CD4-positive, alpha-beta T cell treated with Interleukin-1 beta for 1 hour (primary cell): ENCODE measurements around the gene NUTM2B.
"Not testable (repeated sequence)": the region's sequence is repeated elsewhere in the genome, so short reads cannot be mapped to it uniquely, and the experiment has no call there.

Experiments
- DNase-seq, 2 donors: peaks; one replicate each; pipeline ENCODE4 v3.0.0-alpha.2; 2020 to 2022

NUTM2B gene, protein sequence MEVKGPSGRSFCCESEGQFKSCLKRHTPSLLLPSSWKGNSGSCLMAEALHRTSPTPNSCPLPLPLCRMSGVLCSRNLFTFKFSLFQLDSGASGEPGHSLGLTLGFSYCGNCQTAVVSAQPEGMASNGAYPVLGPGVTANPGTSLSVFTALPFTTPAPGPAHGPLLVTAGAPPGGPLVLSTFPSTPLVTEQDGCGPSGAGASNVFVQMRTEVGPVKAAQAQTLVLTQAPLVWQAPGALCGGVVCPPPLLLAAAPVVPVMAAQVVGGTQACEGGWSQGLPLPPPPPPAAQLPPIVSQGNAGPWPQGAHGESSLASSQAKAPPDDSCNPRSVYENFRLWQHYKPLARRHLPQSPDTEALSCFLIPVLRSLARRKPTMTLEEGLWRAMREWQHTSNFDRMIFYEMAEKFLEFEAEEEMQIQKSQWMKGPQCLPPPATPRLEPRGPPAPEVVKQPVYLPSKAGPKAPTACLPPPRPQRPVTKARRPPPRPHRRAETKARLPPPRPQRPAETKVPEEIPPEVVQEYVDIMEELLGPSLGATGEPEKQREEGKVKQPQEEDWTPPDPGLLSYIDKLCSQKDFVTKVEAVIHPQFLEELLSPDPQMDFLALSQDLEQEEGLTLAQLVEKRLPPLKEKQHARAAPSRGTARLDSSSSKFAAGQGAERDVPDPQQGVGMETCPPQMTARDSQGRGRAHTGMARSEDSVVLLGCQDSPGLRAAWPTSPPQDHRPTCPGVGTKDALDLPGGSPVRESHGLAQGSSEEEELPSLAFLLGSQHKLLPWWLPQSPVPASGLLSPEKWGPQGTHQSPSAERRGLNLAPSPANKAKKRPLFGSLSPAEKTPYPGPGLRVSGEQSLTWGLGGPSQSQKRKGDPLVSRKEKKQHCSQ

DNA sequence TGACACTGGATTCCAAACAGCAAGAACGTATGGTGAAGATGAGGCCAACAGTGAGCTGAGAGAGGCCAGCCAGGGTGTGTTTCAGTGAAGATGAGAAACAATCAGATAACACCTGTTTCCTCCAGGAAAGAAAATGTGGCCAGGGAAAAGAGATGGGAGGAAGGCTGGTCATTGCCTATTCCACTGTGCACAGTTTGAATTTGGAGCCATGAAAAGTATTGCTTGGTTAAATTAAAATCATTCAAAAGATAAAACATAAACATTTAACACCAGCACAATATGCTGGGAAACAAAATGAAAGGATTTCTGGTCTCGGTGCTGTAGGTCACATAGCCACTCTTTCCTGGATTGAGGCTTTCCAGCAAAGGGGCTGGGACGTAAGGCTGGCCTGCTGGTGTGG is at the start of gene NUTM2B:
NUTM2B (plus strand) TSS at position 301 of the 400 bp plus-strand sequence. CDS start 383 bp downstream, outside the sequence.
- not testable (repeated sequence) for DNase-seq

GRCh38 chr10:79663287-79663686 is 39.7 kb upstream of the NUTM2B start:
- DNase-seq, result not testable (repeated sequence)

DNA sequence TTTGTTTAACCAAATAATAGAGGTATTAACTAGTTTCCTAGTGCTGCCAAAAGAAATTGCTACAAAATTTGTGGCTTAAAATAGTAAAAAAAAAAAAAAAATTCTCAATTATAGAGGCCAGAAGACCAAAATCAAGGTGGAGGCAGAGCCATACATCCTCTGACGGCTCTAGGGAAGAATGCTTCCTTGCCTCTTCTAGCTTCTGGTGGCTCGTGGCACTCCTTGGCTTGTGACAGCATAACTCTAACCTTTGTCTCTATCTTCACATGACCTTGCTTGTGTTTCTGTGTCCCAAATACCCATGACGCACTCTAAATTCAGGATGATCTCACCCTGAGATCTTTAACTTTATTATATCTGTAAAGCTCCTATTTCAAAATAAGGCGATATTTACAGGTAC is 38.3 kb upstream of the NUTM2B start:
- not testable (repeated sequence) for DNase-seq

GRCh38 chr10:79669248-79669788 is 33.7 kb upstream of the NUTM2B start:
- DNase-seq, result not testable (repeated sequence)

GRCh38 chr10:79674878-79675277 is 28.1 kb upstream of the NUTM2B start:
- not testable (repeated sequence) for DNase-seq

GRCh38 chr10:79683026-79683883 is 19.8 kb upstream of the NUTM2B start:
- not testable (repeated sequence) for DNase-seq

GRCh38 chr10:79683884-79684720 is 18.9 kb upstream of the NUTM2B start:
- DNase-seq, result not testable (repeated sequence)

- peak; percentile 26 to 59 for DNase-seq
Observed at GRCh38 chr10:79685044-79685685, 17.9 kb upstream of the NUTM2B start.

DNA sequence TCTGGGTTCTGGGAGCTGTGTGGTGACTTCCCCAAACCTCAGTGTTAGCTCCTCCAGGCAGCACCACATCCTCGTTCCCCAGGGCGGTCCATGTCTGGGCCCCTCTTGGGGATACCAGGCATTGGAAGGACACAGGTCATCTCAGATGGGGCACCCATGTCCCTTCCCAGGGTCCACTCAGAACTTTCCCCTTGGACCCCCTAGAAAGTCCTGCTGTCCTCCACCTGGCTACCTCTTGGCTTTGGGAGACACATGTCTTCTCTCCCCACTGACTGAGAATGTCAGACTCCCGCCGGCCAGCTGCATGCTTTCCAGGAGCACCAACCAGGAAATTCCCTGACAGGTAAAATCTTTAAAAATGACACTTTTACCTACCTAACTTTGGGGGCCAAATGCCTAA is 16.4 kb upstream of the NUTM2B start:
- not testable (repeated sequence) for DNase-seq

DNA sequence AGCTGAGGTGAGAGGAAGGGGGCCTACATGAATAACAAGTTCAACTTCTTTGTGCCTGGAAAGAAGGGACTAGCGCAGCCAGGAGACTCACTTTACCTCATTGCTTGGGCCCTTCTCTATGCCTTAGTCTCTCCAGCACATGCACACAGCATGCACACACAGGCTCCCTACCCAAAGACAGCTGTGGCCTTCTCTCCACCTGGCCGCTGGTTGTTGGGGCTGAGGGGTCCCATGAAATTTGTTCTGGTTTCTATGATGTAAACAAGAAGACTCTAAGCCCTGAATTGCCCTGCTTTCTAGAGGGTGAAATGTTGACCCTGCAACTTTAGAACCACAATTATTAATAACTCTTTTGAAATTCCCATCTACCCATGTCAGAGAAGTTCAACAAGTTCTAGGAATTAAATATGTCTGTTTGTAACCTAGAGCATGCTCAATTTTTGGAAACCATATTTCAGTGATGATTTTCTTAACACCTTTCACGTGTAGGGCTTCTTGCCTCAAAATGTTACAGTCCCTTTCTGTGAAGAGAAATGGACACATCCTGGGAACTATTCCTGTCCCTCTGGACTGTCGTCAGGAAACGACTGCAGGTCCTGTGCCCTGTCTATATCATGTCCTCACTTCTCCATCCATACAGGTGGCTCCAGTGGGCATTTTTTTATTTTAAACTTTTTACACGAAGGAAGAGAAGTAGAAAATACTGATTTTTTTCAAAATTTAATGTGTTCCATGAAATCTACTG is 15.4 kb upstream of the NUTM2B start:
- not testable (repeated sequence) for DNase-seq

- DNase-seq, result not testable (repeated sequence)
Observed at GRCh38 chr10:79688798-79689197, 14.2 kb upstream of the NUTM2B start.

DNA sequence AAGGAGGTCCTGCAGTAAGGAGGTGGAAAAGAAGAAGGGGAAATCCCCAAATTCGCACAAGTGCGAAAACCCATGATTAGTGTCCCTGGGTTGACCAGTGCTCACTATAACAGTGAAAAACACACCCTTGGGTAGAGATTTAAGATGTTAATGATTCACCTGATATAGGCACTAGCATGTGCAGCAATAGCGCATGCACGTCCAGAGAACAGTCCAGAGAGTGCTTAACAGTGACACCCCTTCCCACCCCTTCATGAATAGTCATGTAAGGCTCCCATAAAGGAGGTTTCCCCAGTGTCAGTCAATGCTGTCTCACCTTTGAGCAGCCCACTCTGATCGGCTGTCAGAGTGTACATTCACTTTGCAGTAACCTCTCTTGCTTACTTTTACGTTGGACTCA is 6.4 kb upstream of the NUTM2B start:
- not testable (repeated sequence) for DNase-seq

- not testable (repeated sequence) for DNase-seq
Observed at GRCh38 chr10:79697141-79697540, 5.9 kb upstream of the NUTM2B start.

DNA sequence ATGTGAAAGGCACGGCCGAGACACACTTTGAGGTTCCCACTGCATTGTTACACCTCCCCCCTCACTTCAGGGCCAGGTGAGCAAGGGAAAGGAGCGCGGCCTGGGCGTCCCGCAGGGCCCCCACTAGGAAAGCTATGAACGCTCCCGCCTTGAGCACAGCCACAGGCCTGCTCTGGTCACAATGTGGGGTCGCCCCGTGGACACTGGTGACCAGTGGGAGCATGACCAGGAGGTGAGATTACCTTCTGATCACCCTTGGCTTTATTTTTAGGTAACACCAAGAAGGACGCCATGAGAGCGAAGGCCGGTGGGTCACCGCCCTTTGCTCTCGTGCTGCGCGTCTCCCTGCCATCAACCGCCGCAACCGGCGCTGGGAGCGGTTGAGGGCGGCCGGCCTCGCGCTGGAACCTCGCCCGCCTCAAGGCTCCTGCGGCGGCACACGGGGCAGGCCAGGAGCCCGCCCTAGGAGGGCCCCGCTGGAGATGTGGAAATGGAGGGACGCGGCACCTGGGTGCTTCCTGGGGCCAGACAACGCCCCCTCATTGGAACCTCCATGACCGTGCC is 2.6 kb upstream of the NUTM2B start:
- DNase-seq, result not testable (repeated sequence)

DNA sequence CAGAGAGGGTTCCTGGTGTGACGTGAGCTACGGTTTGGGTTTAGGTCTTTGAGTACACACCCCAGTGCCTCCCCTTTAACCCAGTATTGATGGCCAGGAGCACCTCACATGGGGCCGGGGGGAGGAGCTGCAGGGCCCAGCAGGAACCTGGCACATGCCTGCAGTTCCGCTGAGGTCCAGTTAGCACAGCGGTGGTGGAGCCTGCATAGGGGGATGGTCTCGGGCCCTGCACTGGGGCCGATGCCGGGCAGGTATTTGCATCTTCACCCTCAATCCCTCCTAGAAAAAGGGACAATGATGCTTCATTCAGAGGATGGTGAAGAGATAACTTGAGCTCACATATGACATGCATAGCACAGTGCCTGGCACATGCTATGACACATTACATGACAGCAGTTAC is 4.0 kb downstream of the NUTM2B start:
- not testable (repeated sequence) for DNase-seq

GRCh38 chr10:79714976-79715375 is 11.9 kb downstream of the NUTM2B start:
- DNase-seq, result not testable (repeated sequence)

DNA sequence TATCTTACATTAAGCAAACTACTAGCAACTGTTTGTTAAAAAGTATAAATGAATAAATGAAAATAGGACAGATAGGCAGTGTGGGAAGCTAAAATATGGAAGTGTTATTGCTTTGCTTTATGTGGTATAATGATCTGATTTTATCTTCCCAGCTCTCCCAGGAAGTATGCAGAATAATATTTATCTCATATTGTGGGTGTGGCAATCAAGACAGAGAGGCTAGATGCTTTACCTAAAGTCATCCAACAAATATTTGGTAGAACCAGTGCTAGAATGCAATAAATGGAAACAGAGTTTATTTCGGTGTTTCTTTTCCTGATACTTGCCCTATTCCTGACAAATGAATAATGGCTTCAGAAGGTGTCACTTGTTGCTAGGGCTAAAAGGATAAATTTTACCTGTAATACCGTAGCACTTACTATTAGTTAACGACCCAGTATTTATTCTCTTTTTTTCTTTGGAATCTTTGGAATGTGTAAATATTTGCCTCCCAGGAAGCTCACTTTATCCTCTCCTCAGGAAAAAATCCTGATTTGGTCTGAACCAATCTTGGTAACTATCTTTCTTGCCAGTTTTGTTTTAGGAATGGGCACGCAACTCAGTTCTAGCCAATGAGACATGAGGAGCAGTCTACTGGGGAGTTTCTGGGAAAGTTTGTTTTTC is 14.0 kb downstream of the NUTM2B start:
- not testable (repeated sequence) for DNase-seq

DNA sequence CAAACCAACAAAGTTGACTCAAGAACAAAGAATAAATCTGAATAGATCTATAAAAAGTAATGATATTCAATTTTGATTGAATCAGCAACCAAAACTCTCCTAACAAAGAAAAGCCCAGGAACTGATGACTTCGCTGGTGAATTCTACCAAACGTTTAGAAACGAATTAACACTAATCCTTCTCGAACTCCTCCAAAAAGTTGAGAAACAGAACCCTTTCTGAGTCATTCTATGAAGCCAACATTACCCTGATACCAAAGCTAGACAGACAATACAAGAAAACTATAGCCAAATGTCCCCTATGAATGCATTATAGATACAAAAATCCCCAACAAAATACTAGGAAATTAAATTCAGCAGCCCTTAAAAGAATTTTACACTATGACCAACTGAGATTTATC is 17.0 kb downstream of the NUTM2B start:
- DNase-seq, result not testable (repeated sequence)

DNA sequence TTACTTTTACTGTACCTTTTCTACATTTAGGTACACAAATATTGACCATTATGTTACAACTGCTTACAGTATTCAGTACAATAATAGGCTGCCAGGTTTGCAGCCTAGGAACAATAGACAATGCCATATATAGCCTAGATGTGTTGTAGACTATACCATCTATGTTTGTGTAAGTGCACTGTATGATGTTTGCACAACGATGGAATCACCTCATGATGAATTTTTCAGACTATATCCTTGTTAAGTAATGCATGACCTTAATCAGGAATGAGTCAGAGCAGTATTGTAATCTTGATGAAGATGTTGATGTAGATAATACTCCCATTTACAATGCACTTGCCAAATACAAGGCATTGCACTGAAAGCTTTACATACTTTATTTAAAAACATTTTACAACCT is 23.6 kb downstream of the NUTM2B start:
- DNase-seq, result not testable (repeated sequence)
